Measurements from ENCODE around the gene MAP2K6. TPM values are rescaled to one million over a fixed set of nuclear protein-coding genes. Genes with fewer than 3 reads are reported as not detected.
A peak's percentile ranks its signal among the peaks of the same experiment; 100 is the strongest.

Gene MAP2K6
- total RNA-seq, 1 experiment from 2014 or later, result 17.7 TPM

GRCh38 chr17:69415431-69415830 lies 934 bp downstream of the MAP2K6 start:
- Histone ChIP-seq H2BK15ac (ENCODE audit: low read depth, low read length) (no peak overlapping the region), H3T11ph (ENCODE audit: low read length) (no peak overlapping the region), H3K23me2 (ENCODE audit: insufficient read length, low read depth, low read length, poor library complexity, severe bottlenecking) (peaks cover 7% of the 10 kb centered on the region), H2BK20ac (ENCODE audit: low read depth, low read length, poor library complexity, severe bottlenecking) (no peak overlapping the region), H3K9me3 (ENCODE audit: control insufficient read depth, low read depth, low read length) (no peaks in the 10 kb centered on the region), H4K8ac (replicated peaks; ENCODE audit: insufficient read length, low read depth, low read length) (no peak overlapping the region), H3K27me3 (ENCODE audit: insufficient read depth, low read length) (no peaks in the 10 kb centered on the region), H3K23ac (ENCODE audit: insufficient read length, low read depth, low read length) (no peak overlapping the region), H3K14ac (ENCODE audit: insufficient read depth, low read length) (no peak overlapping the region), H2BK5ac (ENCODE audit: insufficient read length, low read length) (no peak overlapping the region), H3K18ac (ENCODE audit: insufficient read length, low read depth, low read length) (no peak overlapping the region), H3K27ac (ENCODE audit: insufficient read length, low read depth, low read length) (no peak overlapping the region), H3K79me2 (ENCODE audit: insufficient read depth, low read length) (peaks cover 1% of the 10 kb centered on the region; the same call in 1 of the 2 replicates), H2AK5ac (ENCODE audit: insufficient read length, low read length) (no peak overlapping the region), H3K9ac (ENCODE audit: extremely low read depth, insufficient read length, low read length) (peak overlapping the region; percentile 47), H3K4ac (ENCODE audit: low read depth, low read length) (no peak overlapping the region), H3K4me2 (ENCODE audit: insufficient read depth, insufficient read length, low read length) (peak overlapping the region; percentile 93), H3K79me1 (ENCODE audit: insufficient read depth, low read depth, low read length, poor library complexity, severe bottlenecking) (no peaks in the 10 kb centered on the region), H3K4me1 (ENCODE audit: insufficient read depth, low read length) (peaks cover 2% of the 10 kb centered on the region; the same call in 1 of the 2 replicates), H2BK12ac (ENCODE audit: insufficient read length, low read depth, low read length) (no peak overlapping the region), H2BK120ac (ENCODE audit: low read depth, low read length, poor library complexity, severe bottlenecking) (no peak overlapping the region), H2AFZ (ENCODE audit: low read length) (no peak overlapping the region), H4K91ac (ENCODE audit: insufficient read length, low read depth, low read length) (no peak overlapping the region), H3K56ac (ENCODE audit: insufficient read length, low read depth, low read length) (no peak overlapping the region), H4K5ac (ENCODE audit: insufficient read length, low read depth, low read length) (no peak overlapping the region), H4K20me1 (ENCODE audit: control insufficient read depth, insufficient read depth, insufficient read length) (no peaks in the 10 kb centered on the region)
- Mint-ChIP-seq H3K27ac (no peak overlapping the region), H3K36me3 (ENCODE audit: insufficient read depth in 1 of 3, low read depth in 3 of 3) (0 out of 7 replicates have a peak, but pooled peaks cover 0 to 3% (median 2%) of the 10 kb centered on the region in 3 experiments), H3K27me3 (ENCODE audit: low read depth) (no peaks in the 10 kb centered on the region), H3K4me1 (peaks cover 16 to 17% of the 10 kb centered on the region in 2 experiments), H3K4me3 (no peak overlapping the region), H3K9me3 (no peaks in the 10 kb centered on the region)
- no CpG with 5 or more reads among the region's 6 CpGs for WGBS (ENCODE audit: extremely low coverage, insufficient read length, low lambda C conversion rate)
- DNase-seq, result no peak
- no peak for TF ChIP-seq CTCF (conservative IDR thresholded peaks at IDR 0.05)
